H1 (cell line): ENCODE measurements around the gene SCARB2. TPM values are rescaled to one million over a fixed set of nuclear protein-coding genes. Genes with fewer than 3 reads are reported as not detected.

Experiments used
- CTCF ChIA-PET: fragments of 300-600 bp; sonication (Branson Sonifier 250); formaldehyde crosslinking; loops from one replicate; lab custom pipeline; 2021; ENCODE audit not compliant: partially characterized antibody; lab: Charles Lee
- POLR2A ChIA-PET: fragments of 300-600 bp; sonication (Branson Sonifier 250); formaldehyde crosslinking; loops from one replicate; lab custom pipeline; 2021; ENCODE audit warnings: inconsistent platforms; ENCODE audit not compliant: partially characterized antibody; lab: Charles Lee
- DNase-seq, 2 experiments: peaks; one replicate each; pipeline versions ENCODE4 v3.0.0 to v3.0.0-alpha.2; 2010 to 2022; ENCODE audit warnings: low spot score in 2 of 2, low read depth in 1 of 2, mixed read lengths in 1 of 2
- FAIRE-seq: peaks from 2 replicates; lab custom pipeline; 2011; peaks lifted over from hg19 to GRCh38; lab: Jason Lieb, UNC
- H2AFZ ChIP-seq: 2 replicates; pipeline ENCODE4 v1.8.1; 2012; ENCODE audit warnings: low read length, inconsistent platforms
- H2AK5ac ChIP-seq: 2 replicates; pipeline ENCODE4 v1.6.1; 2013; ENCODE audit warnings: low read depth, low read length
- H2BK120ac ChIP-seq: replicated peaks from 2 replicates; pipeline ENCODE3; 2013; ENCODE audit warnings: low read depth, low read length, inconsistent platforms
- H2BK12ac ChIP-seq: 2 replicates; pipeline ENCODE4 v1.6.1; 2013; ENCODE audit warnings: low read depth, low read length
- H2BK15ac ChIP-seq: 2 replicates; pipeline ENCODE4 v1.6.1; 2013; ENCODE audit warnings: low read length
- H2BK20ac ChIP-seq: 2 replicates; pipeline ENCODE4 v1.6.1; 2013; ENCODE audit warnings: low read length
- H2BK5ac ChIP-seq: 2 replicates; pipeline ENCODE4 v1.6.1; 2013; ENCODE audit warnings: low read depth, low read length
- H3K14ac ChIP-seq: 2 replicates; pipeline ENCODE4 v1.6.1; 2013; ENCODE audit warnings: inconsistent platforms; ENCODE audit not compliant: insufficient read length
- H3K18ac ChIP-seq: 2 replicates; pipeline ENCODE4 v1.6.1; 2013; ENCODE audit warnings: low read length; ENCODE audit errors: extremely low read depth
- H3K23ac ChIP-seq: 2 replicates; pipeline ENCODE4 v1.6.1; 2013; ENCODE audit warnings: inconsistent platforms; ENCODE audit not compliant: insufficient read length
- H3K23me2 ChIP-seq: 2 replicates; pipeline ENCODE4 v1.6.1; 2013; ENCODE audit warnings: low read depth, low read length
- H3K27ac ChIP-seq: 2 replicates; pipeline ENCODE4 v1.6.1; 2011; ENCODE audit warnings: low read depth, low read length, inconsistent platforms
- H3K27me3 ChIP-seq, 4 experiments: replicated peaks in 1 of 4; 1 replicate in 1 of 4; 2 replicates in 3 of 4; pipeline versions ENCODE4 v1.6.1 to v1.8.1; 2011 to 2013; ENCODE audit warnings: low read length in 3 of 4, mild to moderate bottlenecking in 3 of 4, inconsistent platforms in 2 of 4, mixed read lengths in 2 of 4, moderate library complexity in 1 of 4; ENCODE audit not compliant: control insufficient read depth in 3 of 4, insufficient read depth in 3 of 4; ENCODE audit errors: extremely low read depth in 1 of 4
- H3K36me3 ChIP-seq, 4 experiments: 2 replicates each; pipeline versions ENCODE4 v1.6.1 to v1.8.1; 2011 to 2013; ENCODE audit warnings: mild to moderate bottlenecking in 4 of 4, low read length in 3 of 4, moderate library complexity in 2 of 4, control low read depth in 1 of 4, inconsistent platforms in 1 of 4; ENCODE audit not compliant: insufficient read depth in 4 of 4, control insufficient read depth in 2 of 4
- H3K4ac ChIP-seq: replicated peaks from 2 replicates; pipeline ENCODE3; 2013; ENCODE audit warnings: low read length, low read depth, mixed read lengths, inconsistent platforms; ENCODE audit not compliant: insufficient read length
- H3K4me1 ChIP-seq, 4 experiments: replicated peaks in 1 of 4; 1 replicate in 1 of 4; 2 replicates in 3 of 4; pipeline versions ENCODE4 v1.6.1 to v1.8.1; 2011 to 2013; ENCODE audit warnings: low read length in 3 of 4, inconsistent platforms in 2 of 4, mixed read lengths in 1 of 4; ENCODE audit not compliant: insufficient read depth in 4 of 4, control insufficient read depth in 3 of 4
- H3K4me2 ChIP-seq, 2 experiments: 2 replicates each; pipeline versions ENCODE4 v1.6.1 to v1.8.1; 2011 to 2013; ENCODE audit warnings: low read depth in 2 of 2, low read length in 2 of 2, control low read depth in 1 of 2, inconsistent platforms in 1 of 2, mild to moderate bottlenecking in 1 of 2; ENCODE audit not compliant: insufficient read depth in 1 of 2
- H3K4me3 ChIP-seq, 4 experiments: fragments of 200-600, 300-600 bp in 1 of 4; sonication (generic), shearing (Covaris generic), sonication (Bioruptor Twin) in 1 of 4; 2 replicates each; pipeline versions ENCODE4 v1.5.1 to v1.8.1; 2011 to 2016; ENCODE audit warnings: low read length in 4 of 4, low read depth in 3 of 4, control low read depth in 2 of 4, inconsistent platforms in 2 of 4, mild to moderate bottlenecking in 2 of 4, mixed read lengths in 1 of 4, moderate library complexity in 1 of 4; ENCODE audit not compliant: insufficient read depth in 2 of 4; ENCODE audit errors: extremely low read depth in 1 of 4
- H3K56ac ChIP-seq: replicated peaks from 2 replicates; pipeline ENCODE3; 2013; ENCODE audit warnings: low read depth, mild to moderate bottlenecking, mixed read lengths, low read length, inconsistent platforms; ENCODE audit not compliant: insufficient read length
- H3K79me1 ChIP-seq: 2 replicates; pipeline ENCODE4 v1.6.1; 2013; ENCODE audit warnings: low read depth, low read length, control low read depth
- H3K79me2 ChIP-seq, 2 experiments: 2 replicates each; pipeline versions ENCODE4 v1.6.1 to v1.8.1; 2012 to 2013; ENCODE audit warnings: low read length in 2 of 2, mild to moderate bottlenecking in 2 of 2, inconsistent platforms in 1 of 2; ENCODE audit not compliant: insufficient read depth in 2 of 2, control insufficient read depth in 1 of 2
- H3K9ac ChIP-seq, 4 experiments: replicated peaks in 1 of 4; 1 replicate in 1 of 4; 2 replicates in 3 of 4; pipeline versions ENCODE4 v1.6.1 to v1.8.1; 2011 to 2013; ENCODE audit warnings: low read depth in 3 of 4, low read length in 3 of 4, control low read depth in 2 of 4, mild to moderate bottlenecking in 2 of 4, moderate library complexity in 2 of 4, inconsistent platforms in 1 of 4; ENCODE audit errors: extremely low read depth in 1 of 4
- H3K9me3 ChIP-seq, 2 experiments: 2 replicates each; pipeline versions ENCODE4 v1.6.1 to v1.8.1; 2012 to 2013; ENCODE audit warnings: mild to moderate bottlenecking in 2 of 2, moderate library complexity in 2 of 2, control low read depth in 1 of 2, inconsistent platforms in 1 of 2, low read depth in 1 of 2, low read length in 1 of 2, mixed read lengths in 1 of 2; ENCODE audit not compliant: insufficient read depth in 2 of 2
- H4K20me1 ChIP-seq, 2 experiments: replicated peaks in 1 of 2; 2 replicates each; pipeline versions ENCODE3 to v1.8.1; 2011 to 2013; ENCODE audit warnings: inconsistent platforms in 2 of 2, low read length in 2 of 2, mild to moderate bottlenecking in 1 of 2; ENCODE audit not compliant: insufficient read depth in 2 of 2, control insufficient read depth in 1 of 2
- H4K5ac ChIP-seq: 2 replicates; pipeline ENCODE4 v1.6.1; 2013; ENCODE audit warnings: low read length, low read depth, mixed read lengths, inconsistent platforms; ENCODE audit not compliant: insufficient read length
- H4K8ac ChIP-seq: 2 replicates; pipeline ENCODE4 v1.8.0; 2013; ENCODE audit warnings: mild to moderate bottlenecking, moderate library complexity, low read length, inconsistent platforms; ENCODE audit not compliant: insufficient read depth; ENCODE audit errors: extremely low read depth
- H4K91ac ChIP-seq: replicated peaks from 2 replicates; pipeline ENCODE3; 2013; ENCODE audit warnings: low read length, mixed read lengths, inconsistent platforms; ENCODE audit not compliant: insufficient read length
- ASH2L ChIP-seq: fragments of 200-600, 300-600 bp; sonication (generic); IDR thresholded peaks from one replicate; pipeline ENCODE4 v1.7.1; 2017; ENCODE audit warnings: low read length
- CBX5 ChIP-seq: fragments of 300-800, 300-1000 bp; sonication (generic); IDR thresholded peaks from 2 replicates; pipeline ENCODE4 v1.7.1; 2016; ENCODE audit warnings: antibody characterized with exemption, low read length, low read depth
- KDM1A ChIP-seq: fragments of 200-600, 300-600 bp; sonication (generic); IDR thresholded peaks from 2 replicates; pipeline ENCODE4 v1.7.1; 2016; ENCODE audit warnings: mild to moderate bottlenecking, low read length, borderline replicate concordance
- POLR2A ChIP-seq, 2 experiments: IDR thresholded peaks; 1 replicate in 1 of 2; 2 replicates in 1 of 2; pipeline ENCODE4 v1.6.1; 2011; ENCODE audit warnings: low read depth in 2 of 2, low read length in 2 of 2, mild to moderate bottlenecking in 2 of 2; ENCODE audit errors: control extremely low read depth in 1 of 2
- POLR2AphosphoS5 ChIP-seq: IDR thresholded peaks from 2 replicates; pipeline ENCODE4 v1.6.1; 2011; ENCODE audit warnings: low read depth, low read length
- TAF1 ChIP-seq: IDR thresholded peaks from 2 replicates; pipeline ENCODE4 v1.6.1; 2011; ENCODE audit warnings: mild to moderate bottlenecking, low read depth, low read length
- WGBS, 2 experiments: shearing (Covaris generic) in 1 of 2; methylation state at CpG; one replicate each; pipeline versions ENCODE4 v1.1.6 to v1.1.7; 2013 to 2015; ENCODE audit warnings: low lambda C conversion rate in 2 of 2, mixed read lengths in 2 of 2, inconsistent platforms in 1 of 2, low coverage in 1 of 2, missing lambda C conversion rate in 1 of 2; ENCODE audit not compliant: insufficient replicate concordance in 2 of 2, insufficient coverage in 1 of 2, insufficient read length in 1 of 2; ENCODE audit errors: extremely low coverage in 1 of 2, missing lambda C conversion rate in 1 of 2; 5-methylcytosine and 5-hydroxymethylcytosine counted together
- polyA plus RNA-seq, 7 experiments: library from polyadenylated mRNA; depleted of rRNA in 3 of 7; stranded (reverse) in 5 of 7; unstranded in 2 of 7; fragments of >200 nt in 5 of 7; fragments of 200-250 nt in 2 of 7; gene quantifications; 1 replicate in 5 of 7; 2 replicates in 1 of 7; 4 replicates in 1 of 7; pipeline versions ENCODE4 v1.2.1 to v1.2.3, GENCODE V29; 2011 to 2013; ENCODE audit warnings: missing spikeins in 2 of 7, mixed read lengths in 2 of 7
- total RNA-seq: library from RNA; stranded (reverse); fragmentation: NEBNext Ultra II Directional; extraction: Animal tissue kit (Norgen Biotek cat#: 25700); gene quantifications from 2 replicates; pipeline ENCODE4 v1.2.1, GENCODE V29; 2021
- TF ChIP-seq, protein P1 (sequence below): IDR thresholded peaks from 2 replicates; pipeline ENCODE4 v1.6.1; 2012; ENCODE audit warnings: inconsistent platforms
- TF ChIP-seq, protein P2 (sequence below): IDR thresholded peaks from 2 replicates; pipeline ENCODE4 v1.6.1; 2011; ENCODE audit warnings: low read depth, mild to moderate bottlenecking, low read length; ENCODE audit not compliant: insufficient read depth

SCARB2 gene
- total and polyA plus RNA-seq, 2 of the 8 experiments (the other 6 are each of a cell fraction or from before 2014, with no cell fraction given) = 18.5 to 35.7 TPM

DNA sequence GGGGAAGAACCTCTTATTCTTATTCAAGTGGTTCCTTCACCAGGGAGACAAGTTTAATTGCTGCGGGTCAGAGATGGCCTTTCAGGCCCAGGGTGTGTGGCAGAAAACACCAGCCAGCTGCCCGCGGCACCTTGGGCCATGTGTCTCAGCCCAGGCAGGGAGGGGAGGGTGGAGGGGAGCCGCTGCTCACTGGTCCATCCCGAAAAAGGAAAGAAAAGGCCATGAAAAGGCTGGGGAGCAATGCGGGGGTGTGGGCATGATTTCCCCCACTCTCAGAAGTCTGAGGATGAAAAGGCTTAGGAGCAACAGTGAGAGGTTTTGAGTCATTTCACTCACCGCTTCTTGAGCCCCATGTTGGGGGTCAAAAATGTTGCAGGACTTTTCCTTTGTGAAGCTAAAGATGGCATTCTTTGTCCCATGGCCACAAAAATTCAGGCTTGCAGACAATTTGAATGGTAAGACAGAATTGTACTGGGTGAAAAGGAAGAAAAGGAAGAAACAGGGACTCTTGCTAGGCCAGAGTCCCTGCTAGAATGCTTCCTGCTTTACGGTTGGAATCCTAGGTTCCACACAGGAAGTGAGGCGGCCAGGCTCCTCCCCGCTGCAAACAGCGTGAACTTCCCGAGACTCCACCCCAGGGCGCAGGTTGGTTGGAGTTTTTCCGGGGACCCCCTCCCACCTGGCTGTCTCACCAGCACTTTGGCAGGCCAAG is 20.5 kb upstream of the SCARB2 start:
- FAIRE-seq (peak; percentile 57), DNase-seq (peak in 1 of 2 experiments; percentile 66)
- H3K56ac ChIP-seq = no peak overlapping the region
- no peaks in the 10 kb centered on the region for H3K27me3 ChIP-seq
- H2AFZ ChIP-seq = no peak overlapping the region
- peak overlapping the region; percentile 60 to 80 for H3K4me2 ChIP-seq
- H3K18ac ChIP-seq = peak overlapping the region; percentile 94
- H2BK15ac ChIP-seq = no peak overlapping the region
- peaks cover 0 to 12% of the 10 kb centered on the region in 2 experiments; a peak in 1 of 4 replicates for H3K79me2 ChIP-seq
- ChIA-PET POLR2A (interaction anchor here (1.2 to 1.9 kb wide), 2 partner anchors 18 to 73 kb away, joined by 4 read pairs; partner anchors contain the start of genes FAM47E and STBD1), CTCF (interaction anchor here (1.3 to 1.9 kb wide), 3 partner anchors 12 to 144 kb away, joined by 5 to 7 read pairs (median 6); no protein-coding TSS in a partner anchor)
- H2BK12ac ChIP-seq = peak overlapping the region; percentile 88; the same call in 1 of the 2 replicates
- 49% methylated on average over 14 of the region's 14 CpGs; no CpG with 5 or more reads in 1 of the 2 experiments for WGBS, 2 experiments
- H3K79me1 ChIP-seq = no peaks in the 10 kb centered on the region
- H3K36me3 ChIP-seq = peaks cover 0 to 18% (median 0%) of the 10 kb centered on the region in 4 experiments; a peak in 3 of 8 replicates
- H2AK5ac ChIP-seq = no peak overlapping the region
- no peak overlapping the region for H3K14ac ChIP-seq
- H2BK20ac ChIP-seq = 0 out of 2 replicates have a peak overlapping the region, but pooled peaks have one; percentile 43
- peaks cover 3 to 9% (median 5%) of the 10 kb centered on the region in 4 experiments; a peak in 6 of 7 replicates for H3K4me1 ChIP-seq
- H4K8ac ChIP-seq = peak overlapping the region; percentile 89; the same call in 1 of the 2 replicates
- no peaks in the 10 kb centered on the region for H3K23me2 ChIP-seq
- peak overlapping the region; percentile 33 to 60 (median 44) for H3K4me3 ChIP-seq
- no peak overlapping the region for H3K4ac ChIP-seq
- H3K9ac ChIP-seq = peak overlapping the region in 1 of 4 experiments; percentile 74; a peak in 1 of 7 replicates
- H4K91ac ChIP-seq = peak overlapping the region; percentile 69
- H2BK120ac ChIP-seq = peak overlapping the region; percentile 64
- TF ChIP-seq POLR2AphosphoS5 (no peak), ASH2L (peak; percentile 23), TAF1 (0 out of 2 replicates have a peak, but pooled peaks have one; percentile 31), KDM1A (no peak), POLR2A (IDR thresholded peaks at IDR 0.05; ENCODE audit: control extremely low read depth in 1 of 2, low read depth in 2 of 2, low read length in 2 of 2) (peak in 1 of 2 experiments; percentile 48; a peak in 1 of 3 replicates), CBX5 (no peak)
- TF ChIP-seq, protein P1, sequence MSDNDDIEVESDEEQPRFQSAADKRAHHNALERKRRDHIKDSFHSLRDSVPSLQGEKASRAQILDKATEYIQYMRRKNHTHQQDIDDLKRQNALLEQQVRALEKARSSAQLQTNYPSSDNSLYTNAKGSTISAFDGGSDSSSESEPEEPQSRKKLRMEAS = peak; percentile 33; the same call in 1 of the 2 replicates
- TF ChIP-seq, protein P2, sequence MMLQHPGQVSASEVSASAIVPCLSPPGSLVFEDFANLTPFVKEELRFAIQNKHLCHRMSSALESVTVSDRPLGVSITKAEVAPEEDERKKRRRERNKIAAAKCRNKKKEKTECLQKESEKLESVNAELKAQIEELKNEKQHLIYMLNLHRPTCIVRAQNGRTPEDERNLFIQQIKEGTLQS = no peak
- TF ChIP-seq, all 59 proteins: peak for 4
- Histone ChIP-seq H3K27ac (peak overlapping the region; percentile 59; the same call in 1 of the 2 replicates), H4K20me1 (no peaks in the 10 kb centered on the region), H3K23ac (no peak overlapping the region), H3K9me3 (peaks cover 6 to 8% of the 10 kb centered on the region in 2 experiments; a peak in 2 of 4 replicates), H4K5ac (peak overlapping the region; percentile 53), H2BK5ac (peak overlapping the region; percentile 73; the same call in 1 of the 2 replicates)
